Sigmoid colon (tissue), 4 donors: ENCODE results near the gene CADM2.

Experiments
- EP300 ChIP-seq, 4 donors: sonication (generic); formaldehyde crosslinking; IDR thresholded peaks; one replicate each; pipeline ENCODE4 v1.6.1; 2017; ENCODE audit warnings: antibody characterized with exemption in 4 of 4
- TF ChIP-seq, protein P1 (sequence below), 4 experiments: fragments of 450-650 bp in 3 of 4; fragments of 200-600 bp in 1 of 4; IDR thresholded peaks; one replicate each; pipeline ENCODE4 v1.5.1; 2016 to 2019; ENCODE audit warnings: antibody characterized with exemption in 4 of 4, mild to moderate bottlenecking in 3 of 4, moderate library complexity in 2 of 4

DNA sequence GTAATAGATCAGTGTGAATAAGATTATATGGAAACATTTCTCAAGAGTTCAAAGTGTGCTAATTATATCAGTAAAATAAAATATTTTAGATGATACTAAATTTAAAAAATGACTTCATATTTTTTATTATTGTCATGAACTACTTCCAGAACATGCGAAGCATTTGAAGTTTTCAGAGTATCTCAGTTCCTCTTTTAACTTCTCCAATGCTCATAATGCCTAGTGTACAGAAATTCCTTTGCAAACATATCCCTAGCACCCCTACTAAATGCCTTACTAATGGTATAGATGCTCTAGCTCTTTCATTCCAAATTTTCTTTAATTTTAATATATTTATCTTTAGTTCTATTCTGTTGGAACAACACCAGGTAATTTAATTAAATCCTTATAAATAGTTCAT lies 580.4 kb downstream of the CADM2 start:
- TF ChIP-seq, protein P1, sequence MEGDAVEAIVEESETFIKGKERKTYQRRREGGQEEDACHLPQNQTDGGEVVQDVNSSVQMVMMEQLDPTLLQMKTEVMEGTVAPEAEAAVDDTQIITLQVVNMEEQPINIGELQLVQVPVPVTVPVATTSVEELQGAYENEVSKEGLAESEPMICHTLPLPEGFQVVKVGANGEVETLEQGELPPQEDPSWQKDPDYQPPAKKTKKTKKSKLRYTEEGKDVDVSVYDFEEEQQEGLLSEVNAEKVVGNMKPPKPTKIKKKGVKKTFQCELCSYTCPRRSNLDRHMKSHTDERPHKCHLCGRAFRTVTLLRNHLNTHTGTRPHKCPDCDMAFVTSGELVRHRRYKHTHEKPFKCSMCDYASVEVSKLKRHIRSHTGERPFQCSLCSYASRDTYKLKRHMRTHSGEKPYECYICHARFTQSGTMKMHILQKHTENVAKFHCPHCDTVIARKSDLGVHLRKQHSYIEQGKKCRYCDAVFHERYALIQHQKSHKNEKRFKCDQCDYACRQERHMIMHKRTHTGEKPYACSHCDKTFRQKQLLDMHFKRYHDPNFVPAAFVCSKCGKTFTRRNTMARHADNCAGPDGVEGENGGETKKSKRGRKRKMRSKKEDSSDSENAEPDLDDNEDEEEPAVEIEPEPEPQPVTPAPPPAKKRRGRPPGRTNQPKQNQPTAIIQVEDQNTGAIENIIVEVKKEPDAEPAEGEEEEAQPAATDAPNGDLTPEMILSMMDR (IDR thresholded peaks at IDR 0.05) = no peak
- no peak for TF ChIP-seq EP300 (IDR thresholded peaks at IDR 0.05)
